NCI-H2107 treated with DMSO at 0.1 percent for 48 hours (cell line): ENCODE measurements around the gene PTPRR.

Experiments
- DNase-seq: peaks from one replicate; lab custom pipeline; 2025; ENCODE audit not compliant: unreplicated experiment; lab: John Stamatoyannopoulos, UW

Gene PTPRR

GRCh38 chr12:70918321-70918720 lies 2.2 kb downstream of the PTPRR start:
- no peak for DNase-seq

DNA sequence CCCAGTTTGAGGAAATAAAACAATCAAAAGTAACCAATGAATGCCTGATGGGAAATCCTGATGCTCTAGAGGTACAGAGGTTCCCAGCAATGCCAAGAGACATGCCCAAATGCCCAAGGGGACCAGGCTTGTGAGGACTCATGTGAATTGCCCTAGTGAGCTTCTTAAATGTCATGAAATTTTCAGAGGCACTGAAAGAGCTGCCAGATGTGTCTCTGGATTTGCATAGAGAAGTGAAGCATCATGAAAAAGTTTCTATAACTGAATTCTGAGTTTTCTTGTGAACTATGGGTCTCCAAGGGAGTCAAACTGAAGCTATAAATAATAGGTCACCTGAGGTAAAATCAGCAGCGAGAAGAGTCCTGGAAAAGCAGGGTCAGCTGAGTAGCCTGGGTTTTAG lies 9.9 kb downstream of the PTPRR start:
- no peak for DNase-seq

DNA sequence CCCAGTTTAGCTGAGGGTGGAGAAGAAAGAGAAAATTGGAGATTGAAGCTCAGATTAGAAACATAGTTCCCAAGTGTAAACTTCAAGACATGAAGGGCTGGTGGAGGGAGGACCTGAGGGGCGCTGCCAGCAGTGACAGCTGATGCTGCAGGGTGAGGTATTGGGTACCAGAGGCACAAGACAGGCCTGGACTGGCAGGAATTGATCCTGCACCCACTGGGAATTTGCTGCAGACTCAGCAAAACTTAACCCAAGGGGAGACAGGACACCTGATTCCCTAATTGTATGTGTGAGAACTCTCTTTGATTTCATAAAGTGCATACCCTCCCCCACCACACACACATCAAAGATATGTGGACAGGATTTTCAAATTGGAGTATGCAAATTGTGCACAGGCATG lies 11.6 kb downstream of the PTPRR start:
- DNase-seq, result no peak

DNA sequence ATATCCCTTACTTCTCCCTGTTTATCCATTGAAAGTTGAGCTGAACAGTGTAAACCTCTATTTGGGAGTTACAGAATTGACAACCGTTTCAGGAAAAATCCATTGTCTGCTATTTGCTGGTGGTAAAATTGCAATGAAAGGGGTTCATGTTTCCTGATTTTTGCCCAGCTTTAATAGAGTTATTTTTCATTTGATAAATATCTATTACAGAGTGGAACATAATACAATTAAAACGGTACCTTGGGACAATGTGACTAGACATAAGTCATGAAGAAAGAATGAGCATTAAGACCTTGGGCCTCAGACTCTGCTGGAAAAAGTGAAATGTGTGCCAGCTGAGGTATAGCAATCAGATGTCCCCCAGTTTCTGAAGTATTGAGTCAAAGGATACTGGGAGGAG lies 13.1 kb downstream of the PTPRR start:
- DNase-seq, result no peak

GRCh38 chr12:70895956-70896355 lies 24.6 kb downstream of the PTPRR start:
- DNase-seq, result no peak

DNA sequence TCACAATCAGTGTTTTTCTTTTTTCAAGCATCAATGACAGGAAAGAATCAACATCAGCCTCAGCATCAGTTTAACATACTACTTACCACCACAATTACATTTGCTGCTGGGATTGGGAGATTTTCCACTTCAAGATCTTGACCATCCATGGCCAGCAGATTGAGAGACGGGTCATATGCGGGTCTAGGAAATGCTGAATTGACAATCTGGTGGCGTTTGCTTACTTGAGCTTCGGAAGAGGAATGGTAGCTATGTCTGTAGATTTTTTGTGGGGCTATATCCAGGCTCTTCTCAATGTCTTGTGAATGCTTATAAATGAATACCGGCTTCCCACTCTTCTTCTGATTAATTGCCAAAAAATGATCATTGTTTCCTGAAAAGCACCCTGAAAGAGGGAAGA lies 27.9 kb downstream of the PTPRR start:
- DNase-seq, result no peak

GRCh38 chr12:70890895-70891832 lies 29.4 kb downstream of the PTPRR start:
- no peak for DNase-seq

GRCh38 chr12:70885956-70886355 lies 34.6 kb downstream of the PTPRR start:
- DNase-seq, result no peak

DNA sequence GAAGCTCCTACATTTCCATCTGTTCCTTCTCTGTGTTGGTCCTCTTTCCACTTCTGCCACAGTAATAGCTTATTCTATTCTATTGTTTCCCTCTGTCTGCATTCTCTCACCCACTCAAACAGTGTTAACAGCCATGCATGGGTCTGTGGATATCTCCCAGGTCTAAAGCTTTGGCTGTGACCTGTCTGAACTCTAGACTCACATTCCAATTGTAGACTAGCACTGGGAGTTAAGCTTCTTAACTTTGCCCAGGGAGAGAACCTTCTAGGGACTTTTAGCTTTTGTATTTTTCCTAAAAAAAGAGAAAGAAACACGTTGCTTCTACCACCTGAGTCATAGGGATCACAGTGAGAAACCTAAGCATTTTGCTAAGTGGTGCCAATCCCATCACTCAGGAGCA lies 36.7 kb downstream of the PTPRR start:
- no peak for DNase-seq

DNA sequence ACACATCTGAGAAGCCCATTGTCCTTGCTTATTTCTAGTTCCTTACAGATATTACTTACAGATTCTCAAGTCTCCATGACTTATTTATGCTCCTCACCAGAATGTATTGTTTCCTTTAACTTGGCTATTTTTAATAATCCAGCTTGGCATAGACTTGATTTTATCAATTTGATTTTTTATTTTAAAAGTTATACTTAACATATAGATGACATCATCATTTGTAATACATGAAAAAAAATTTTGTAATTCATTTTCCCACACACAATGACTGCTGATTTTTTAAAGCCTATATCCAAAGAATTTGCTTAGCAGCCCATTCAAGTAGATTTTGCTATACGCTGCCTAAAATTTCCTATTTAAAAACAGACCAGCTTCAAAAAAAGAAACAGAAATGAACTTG lies 39.8 kb downstream of the PTPRR start:
- no peak for DNase-seq

GRCh38 chr12:70876952-70877351 lies 43.6 kb downstream of the PTPRR start:
- no peak for DNase-seq

DNA sequence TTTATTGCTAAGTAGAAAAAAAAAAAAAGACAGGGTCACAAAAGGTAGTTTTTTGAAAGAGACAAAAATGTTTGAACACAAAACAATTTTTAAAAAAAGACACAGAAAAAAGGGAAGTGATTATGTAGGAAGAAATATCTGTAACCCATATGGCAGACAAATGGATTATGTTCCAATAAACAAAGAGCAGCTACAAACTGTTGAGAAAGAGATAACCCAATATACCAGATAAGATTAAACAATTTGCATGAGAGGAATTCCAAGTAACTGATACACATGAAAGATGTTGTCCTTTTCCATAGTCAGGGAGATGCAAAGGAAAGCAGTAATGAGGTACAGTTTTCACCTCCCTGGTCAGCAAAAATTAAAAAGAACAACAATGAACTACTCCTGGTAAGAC lies 44.9 kb downstream of the PTPRR start:
- no peak for DNase-seq

- no peak for DNase-seq
Observed at GRCh38 chr12:70854881-70855568, 65.5 kb downstream of the PTPRR start.

DNA sequence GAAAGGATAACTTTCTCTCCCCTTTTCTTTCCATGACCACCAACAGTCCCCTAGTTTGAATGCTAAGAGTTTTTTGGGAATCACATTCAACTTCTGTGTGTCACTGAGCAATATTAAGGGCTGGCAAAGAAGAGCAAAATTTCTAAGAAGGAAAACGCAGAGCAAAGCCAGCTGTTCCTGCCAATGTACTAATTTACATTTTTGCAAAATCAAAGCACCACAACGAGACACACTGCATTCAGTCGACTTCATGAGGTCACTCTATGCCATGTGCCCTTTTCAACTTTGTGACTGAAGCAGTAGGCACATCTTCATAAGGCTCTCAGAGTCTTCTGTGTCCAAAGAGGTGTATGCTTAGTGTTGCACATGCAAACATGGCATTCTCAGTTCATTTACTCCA lies 66.4 kb downstream of the PTPRR start:
- DNase-seq, result no peak

DNA sequence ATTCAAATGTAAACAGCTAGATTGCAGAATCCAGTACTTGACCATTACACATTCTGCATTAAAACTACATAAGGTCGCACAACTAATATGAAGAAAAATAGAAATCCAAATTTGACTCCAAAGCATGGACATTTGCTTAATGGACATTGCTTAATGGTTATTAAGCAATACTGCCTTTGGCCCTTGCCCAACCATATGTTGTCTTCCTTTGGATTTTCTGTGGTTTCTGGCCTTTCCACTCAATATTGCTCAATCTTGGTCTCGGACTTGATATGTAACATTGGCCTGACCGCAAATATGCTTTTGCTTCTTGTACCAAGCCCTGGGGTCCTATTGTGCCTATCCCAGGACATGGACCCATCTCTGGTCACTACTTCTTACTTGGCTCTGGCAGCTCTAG lies 67.2 kb downstream of the PTPRR start:
- no peak for DNase-seq

- no peak for DNase-seq
Observed at GRCh38 chr12:70852416-70853150, 68.0 kb downstream of the PTPRR start.

GRCh38 chr12:70849265-70849960 lies 71.1 kb downstream of the PTPRR start:
- DNase-seq, result no peak

DNA sequence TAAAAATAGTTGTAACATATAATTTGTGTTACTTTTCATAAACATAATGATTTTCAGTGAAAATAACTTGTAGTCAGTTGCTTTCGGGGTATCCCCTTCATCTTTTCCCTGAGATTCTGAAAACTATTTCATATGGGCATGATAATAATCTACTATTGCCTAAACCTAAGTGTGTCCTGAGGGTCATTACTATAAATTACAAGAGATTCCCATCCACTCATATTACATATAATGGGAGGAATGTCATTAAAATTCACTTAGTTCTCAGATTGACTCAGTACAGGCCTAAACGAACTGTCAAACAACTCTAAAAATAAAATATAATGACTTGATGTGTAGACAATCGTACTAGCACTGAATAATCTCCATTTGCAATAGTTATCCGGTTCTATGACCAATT lies 72.7 kb downstream of the PTPRR start:
- DNase-seq, result no peak

GRCh38 chr12:70845268-70845667 lies 75.3 kb downstream of the PTPRR start:
- DNase-seq, result no peak

GRCh38 chr12:70843363-70843762 lies 77.2 kb downstream of the PTPRR start:
- DNase-seq, result no peak

DNA sequence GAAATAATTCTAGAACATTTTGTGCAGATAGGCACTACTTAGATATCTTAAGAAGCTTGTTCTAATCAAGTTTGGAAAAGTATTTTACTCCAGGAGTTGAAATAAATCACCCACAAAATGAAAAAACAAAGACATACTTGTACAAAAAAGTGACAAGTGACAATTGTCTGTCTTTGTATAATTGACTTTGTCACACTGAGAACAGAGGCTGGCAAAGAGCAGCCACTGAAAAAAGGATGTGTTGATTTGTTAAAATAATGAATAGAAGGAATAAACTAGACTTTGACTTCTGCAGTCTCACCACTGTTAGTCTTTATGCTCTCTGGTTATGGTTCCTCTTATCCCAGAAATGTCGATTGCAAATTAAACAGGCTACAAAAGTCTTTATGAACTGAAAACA lies 77.6 kb downstream of the PTPRR start:
- no peak for DNase-seq
